ENCODE data around the gene WHRN.

GRCh38 chr9:114513959-114514267 is 8.6 kb upstream of the WHRN start:
- TF ChIP-seq EZH2 (IDR thresholded peaks at IDR 0.05) (no peak), POLR2AphosphoS5 (IDR thresholded peaks at IDR 0.05; ENCODE audit: borderline replicate concordance, low read depth, low read length) (no peak), FOXP2 (optimal IDR thresholded peaks at IDR 0.05; ENCODE audit: control extremely low read depth, extremely low read length, insufficient read depth) (no peak)

All from SK-N-MC (cell line).